ENCODE data around the gene KRT8.

The KRT8 gene

GRCh38 chr12:52925717-52926595 lies 21.1 kb upstream of the KRT8 start:
- no peak for TF ChIP-seq CTCF (IDR thresholded peaks at IDR 0.05; ENCODE audit: insufficient read depth, low read depth, low read length, missing control alignments)
- DNase-seq (ENCODE audit: low read depth) = no peak
- H3K4me3 ChIP-seq (ENCODE audit: low read length) = no peak overlapping the region

GRCh38 chr12:52924764-52925716 lies 20.2 kb upstream of the KRT8 start:
- H3K4me3 ChIP-seq (ENCODE audit: low read length) = no peak overlapping the region
- DNase-seq (ENCODE audit: low read depth) = peak; percentile 66
- no peak for TF ChIP-seq CTCF (IDR thresholded peaks at IDR 0.05; ENCODE audit: insufficient read depth, low read depth, low read length, missing control alignments)

GRCh38 chr12:52921488-52922165 lies 16.8 kb upstream of the KRT8 start:
- H3K4me3 ChIP-seq (ENCODE audit: low read length) = no peak overlapping the region
- DNase-seq (ENCODE audit: low read depth) = no peak
- no peak for TF ChIP-seq CTCF (IDR thresholded peaks at IDR 0.05; ENCODE audit: insufficient read depth, low read depth, low read length, missing control alignments)

GRCh38 chr12:52920937-52921336 lies 16.1 kb upstream of the KRT8 start:
- DNase-seq (ENCODE audit: low read depth) = no peak
- H3K4me3 ChIP-seq (ENCODE audit: low read length) = no peak overlapping the region
- no peak for TF ChIP-seq CTCF (IDR thresholded peaks at IDR 0.05; ENCODE audit: insufficient read depth, low read depth, low read length, missing control alignments)

- no peak for DNase-seq (ENCODE audit: low read depth)
- TF ChIP-seq CTCF (IDR thresholded peaks at IDR 0.05; ENCODE audit: insufficient read depth, low read depth, low read length, missing control alignments) = no peak
- no peak overlapping the region for H3K4me3 ChIP-seq (ENCODE audit: low read length)
These were observed 13.9 kb upstream of the KRT8 start for GRCh38 chr12:52918784-52919183.

DNA sequence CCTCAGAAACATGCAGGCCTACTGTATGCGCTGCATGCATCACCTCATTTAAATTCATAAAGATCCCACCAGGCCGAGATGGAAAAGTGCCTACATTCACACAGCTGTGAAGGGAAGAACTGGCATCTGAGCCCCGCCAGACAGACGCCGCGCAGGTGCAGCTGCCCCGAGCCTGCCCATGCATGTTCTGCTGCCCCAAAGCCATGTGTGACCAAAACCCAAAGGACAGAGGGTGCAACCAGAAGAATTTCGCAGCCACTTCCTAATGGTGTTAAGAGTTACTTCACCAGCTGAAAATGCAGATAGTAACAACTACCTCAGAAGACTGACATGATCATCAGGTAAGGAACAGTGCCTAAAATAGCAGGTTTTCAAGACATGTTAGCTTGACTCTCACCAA lies 13.5 kb upstream of the KRT8 start:
- DNase-seq (ENCODE audit: low read depth) = peak; percentile 49
- no peak for TF ChIP-seq CTCF (IDR thresholded peaks at IDR 0.05; ENCODE audit: insufficient read depth, low read depth, low read length, missing control alignments)
- no peak overlapping the region for H3K4me3 ChIP-seq (ENCODE audit: low read length)
